GM23338 (cell line): ENCODE results near the gene MAST4. TPM values are rescaled to one million over a fixed set of nuclear protein-coding genes. Genes with fewer than 3 reads are reported as not detected.

Experiments
- ATAC-seq: fragments of 200-7000 bp; cut with Tn5 transposase; 3 replicates; pipeline ENCODE4 v1.9.1; 2020
- DNase-seq: peaks from one replicate; pipeline ENCODE4 v3.0.0-alpha.2; 2015; ENCODE audit warnings: low spot score
- H2AFZ ChIP-seq: fragments of 200-600 bp; sonication (generic); 2 replicates; pipeline ENCODE4 v1.8.0; 2016; ENCODE audit warnings: antibody characterized with exemption, mild to moderate bottlenecking, moderate library complexity
- H3F3A ChIP-seq: fragments of 200-600 bp; sonication (generic); replicated peaks from 2 replicates; pipeline ENCODE4 v1.8.0; 2017; ENCODE audit warnings: antibody characterized with exemption, mixed run types, low read depth
- H3K27ac ChIP-seq: fragments of 200-600 bp; sonication (generic); 2 replicates; pipeline ENCODE4 v1.6.1; 2016; ENCODE audit warnings: low read depth
- H3K27me3 ChIP-seq: fragments of 200-600 bp; sonication (generic); 2 replicates; pipeline ENCODE4 v1.8.0; 2016; ENCODE audit warnings: mild to moderate bottlenecking, mixed run types, moderate library complexity; ENCODE audit not compliant: insufficient read depth
- H3K36me3 ChIP-seq: fragments of 200-600 bp; sonication (generic); 2 replicates; pipeline ENCODE4 v1.8.0; 2016; ENCODE audit warnings: mild to moderate bottlenecking; ENCODE audit not compliant: insufficient read depth
- H3K4me1 ChIP-seq: fragments of 200-600 bp; sonication (generic); 2 replicates; pipeline ENCODE4 v1.8.0; 2016; ENCODE audit warnings: mild to moderate bottlenecking, moderate library complexity; ENCODE audit not compliant: insufficient read depth
- H3K4me2 ChIP-seq: fragments of 200-600 bp; sonication (generic); 2 replicates; pipeline ENCODE4 v1.7.1; 2017; ENCODE audit warnings: mixed run types
- H3K4me3 ChIP-seq: fragments of 200-600 bp; sonication (generic); 2 replicates; pipeline ENCODE4 v1.6.1; 2016; ENCODE audit warnings: mixed run types
- H3K79me2 ChIP-seq: fragments of 200-600 bp; sonication (generic); replicated peaks from 2 replicates; pipeline ENCODE4 v1.8.0; 2017; ENCODE audit warnings: mild to moderate bottlenecking; ENCODE audit not compliant: insufficient read depth
- H3K9me2 ChIP-seq: fragments of 200-600 bp; sonication (generic); 2 replicates; pipeline ENCODE4 v1.8.0; 2017; ENCODE audit not compliant: insufficient read depth
- H4K20me1 ChIP-seq: fragments of 200-600 bp; sonication (generic); replicated peaks from 2 replicates; pipeline ENCODE4 v1.8.0; 2017; ENCODE audit warnings: mild to moderate bottlenecking; ENCODE audit not compliant: insufficient read depth
- H3K27ac Mint-ChIP-seq: 2 replicates; pipeline ENCODE4 v1.8.0; 2020; ENCODE audit warnings: inconsistent platforms, mild to moderate bottlenecking, moderate library complexity, mixed read lengths
- H3K27me3 Mint-ChIP-seq: 3 replicates; pipeline ENCODE4 v1.8.0; 2022; ENCODE audit warnings: low read depth, mild to moderate bottlenecking, moderate library complexity, mixed read lengths, inconsistent platforms; ENCODE audit not compliant: insufficient read depth, poor library complexity
- H3K36me3 Mint-ChIP-seq: 3 replicates; pipeline ENCODE4 v1.8.0; 2021; ENCODE audit warnings: low read depth, mild to moderate bottlenecking, inconsistent platforms, moderate library complexity, mixed read lengths
- H3K4me1 Mint-ChIP-seq: 3 replicates; pipeline ENCODE4 v1.8.0; 2020; ENCODE audit warnings: mild to moderate bottlenecking, inconsistent platforms, mixed read lengths
- H3K4me3 Mint-ChIP-seq: 3 replicates; pipeline ENCODE4 v1.8.0; 2021; ENCODE audit warnings: moderate library complexity, mild to moderate bottlenecking, inconsistent platforms, mixed read lengths
- H3K9me3 Mint-ChIP-seq: 3 replicates; pipeline ENCODE4 v1.8.0; 2020; ENCODE audit warnings: moderate library complexity, mild to moderate bottlenecking, inconsistent platforms, mixed read lengths
- CREB1 ChIP-seq: fragments of 250-450 bp; sonication (Bioruptor Pico); IDR thresholded peaks from 2 replicates; pipeline ENCODE4 v1.5.0; 2020; ENCODE audit warnings: low read depth, mild to moderate bottlenecking, moderate library complexity
- EZH2 ChIP-seq: fragments of 200-600 bp; sonication (generic); IDR thresholded peaks from one replicate; pipeline ENCODE4 v1.8.0; 2017; ENCODE audit warnings: antibody characterized with exemption, mild to moderate bottlenecking, low read depth; ENCODE audit not compliant: unreplicated experiment
- EZH2phosphoT487 ChIP-seq: fragments of 200-600 bp; sonication (generic); IDR thresholded peaks from one replicate; pipeline ENCODE4 v1.8.1; 2018; ENCODE audit warnings: antibody characterized with exemption; ENCODE audit not compliant: unreplicated experiment
- JUNB ChIP-seq: IDR thresholded peaks from one replicate; pipeline ENCODE4 v1.6.1; 2016; ENCODE audit warnings: antibody characterized with exemption; ENCODE audit not compliant: unreplicated experiment
- NANOG ChIP-seq: IDR thresholded peaks from 2 replicates; pipeline ENCODE4 v1.6.1; 2016; ENCODE audit warnings: antibody characterized with exemption, borderline replicate concordance
- POLR2AphosphoS5 ChIP-seq: IDR thresholded peaks from 2 replicates; pipeline ENCODE4 v1.6.1; 2016; ENCODE audit warnings: antibody characterized with exemption, low read depth
- STAT1 ChIP-seq: IDR thresholded peaks from one replicate; pipeline ENCODE4 v1.6.1; 2016; ENCODE audit warnings: antibody characterized with exemption; ENCODE audit not compliant: unreplicated experiment
- ZNF114 ChIP-seq: fragments of 250-450 bp; sonication (Bioruptor Pico); IDR thresholded peaks from 2 replicates; pipeline ENCODE4 v1.5.0; 2020; ENCODE audit warnings: mild to moderate bottlenecking, moderate library complexity
- ZNF331 ChIP-seq: fragments of 250-450 bp; sonication (Bioruptor Pico); IDR thresholded peaks from 2 replicates; pipeline ENCODE4 v1.5.0; 2020; ENCODE audit warnings: low read depth, mild to moderate bottlenecking, moderate library complexity
- polyA plus RNA-seq: library from polyadenylated mRNA; unstranded; fragments of >200 nt; fragmentation: Nextera tagmentation; extraction: Ambion mirVana; gene quantifications from 2 replicates; pipeline ENCODE4 v1.2.1, GENCODE V29; 2016
- total RNA-seq: library from RNA; depleted of rRNA; stranded (reverse); fragments of >200 nt; shearing (Covaris generic); gene quantifications from 2 replicates; pipeline ENCODE4 v1.2.3, GENCODE V29; 2014
- TF ChIP-seq, protein P1 (sequence below): fragments of 250-450 bp; sonication (Bioruptor Pico); IDR thresholded peaks from 2 replicates; pipeline ENCODE4 v1.5.0; 2020; ENCODE audit warnings: mild to moderate bottlenecking, moderate library complexity
- TF ChIP-seq, protein P2 (sequence below): IDR thresholded peaks from 2 replicates; pipeline ENCODE4 v1.6.1; 2016; ENCODE audit warnings: antibody characterized with exemption
- TF ChIP-seq, protein P3 (sequence below), 2 experiments: fragments of 200-600 bp in 1 of 2; sonication (generic) in 1 of 2; conservative IDR thresholded peaks; 2 replicates each; pipeline versions ENCODE4 v1.5.1 to v1.6.1; 2016 to 2017; ENCODE audit warnings: antibody characterized with exemption in 2 of 2, low read depth in 2 of 2, mild to moderate bottlenecking in 2 of 2, moderate library complexity in 1 of 2
- TF ChIP-seq, protein P4 (sequence below): IDR thresholded peaks from one replicate; pipeline ENCODE4 v1.6.1; 2018; ENCODE audit warnings: antibody characterized with exemption; ENCODE audit not compliant: unreplicated experiment

MAST4 gene
- total and polyA plus RNA-seq, 2 experiments from 2014 or later = 3.6 to 8.5 TPM

DNA sequence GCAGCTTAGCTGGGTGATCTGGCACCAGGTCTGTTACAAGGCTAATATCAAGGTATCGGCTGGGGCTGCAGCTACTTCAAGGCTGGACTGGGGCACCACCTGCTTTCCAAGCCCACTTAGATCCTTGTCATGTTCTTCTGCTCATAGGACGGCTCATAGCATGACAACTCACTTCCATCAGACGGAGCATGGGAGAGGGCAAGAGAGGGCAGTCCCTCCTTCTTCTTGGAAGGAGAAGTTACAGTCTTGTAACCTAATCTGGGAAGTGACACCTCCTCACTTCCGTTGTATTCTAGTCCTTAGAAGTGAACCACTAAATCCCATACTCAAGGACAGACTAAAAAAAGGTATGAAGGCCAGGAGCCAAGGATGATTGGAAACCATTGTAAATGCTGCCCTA lies 258.2 kb downstream of the MAST4 start:
- DNase-seq = no peak
- H3K27me3 Mint-ChIP-seq = no peaks in the 10 kb centered on the region
- H3K9me2 ChIP-seq = no peaks in the 10 kb centered on the region
- TF ChIP-seq ZNF114 (CRISPR knock-in tag) (no peak), ZNF331 (CRISPR knock-in tag) (no peak), NANOG (no peak), EZH2phosphoT487 (no peak), JUNB (no peak), POLR2AphosphoS5 (no peak), STAT1 (no peak), CREB1 (no peak), EZH2 (no peak)
- TF ChIP-seq, protein P1, sequence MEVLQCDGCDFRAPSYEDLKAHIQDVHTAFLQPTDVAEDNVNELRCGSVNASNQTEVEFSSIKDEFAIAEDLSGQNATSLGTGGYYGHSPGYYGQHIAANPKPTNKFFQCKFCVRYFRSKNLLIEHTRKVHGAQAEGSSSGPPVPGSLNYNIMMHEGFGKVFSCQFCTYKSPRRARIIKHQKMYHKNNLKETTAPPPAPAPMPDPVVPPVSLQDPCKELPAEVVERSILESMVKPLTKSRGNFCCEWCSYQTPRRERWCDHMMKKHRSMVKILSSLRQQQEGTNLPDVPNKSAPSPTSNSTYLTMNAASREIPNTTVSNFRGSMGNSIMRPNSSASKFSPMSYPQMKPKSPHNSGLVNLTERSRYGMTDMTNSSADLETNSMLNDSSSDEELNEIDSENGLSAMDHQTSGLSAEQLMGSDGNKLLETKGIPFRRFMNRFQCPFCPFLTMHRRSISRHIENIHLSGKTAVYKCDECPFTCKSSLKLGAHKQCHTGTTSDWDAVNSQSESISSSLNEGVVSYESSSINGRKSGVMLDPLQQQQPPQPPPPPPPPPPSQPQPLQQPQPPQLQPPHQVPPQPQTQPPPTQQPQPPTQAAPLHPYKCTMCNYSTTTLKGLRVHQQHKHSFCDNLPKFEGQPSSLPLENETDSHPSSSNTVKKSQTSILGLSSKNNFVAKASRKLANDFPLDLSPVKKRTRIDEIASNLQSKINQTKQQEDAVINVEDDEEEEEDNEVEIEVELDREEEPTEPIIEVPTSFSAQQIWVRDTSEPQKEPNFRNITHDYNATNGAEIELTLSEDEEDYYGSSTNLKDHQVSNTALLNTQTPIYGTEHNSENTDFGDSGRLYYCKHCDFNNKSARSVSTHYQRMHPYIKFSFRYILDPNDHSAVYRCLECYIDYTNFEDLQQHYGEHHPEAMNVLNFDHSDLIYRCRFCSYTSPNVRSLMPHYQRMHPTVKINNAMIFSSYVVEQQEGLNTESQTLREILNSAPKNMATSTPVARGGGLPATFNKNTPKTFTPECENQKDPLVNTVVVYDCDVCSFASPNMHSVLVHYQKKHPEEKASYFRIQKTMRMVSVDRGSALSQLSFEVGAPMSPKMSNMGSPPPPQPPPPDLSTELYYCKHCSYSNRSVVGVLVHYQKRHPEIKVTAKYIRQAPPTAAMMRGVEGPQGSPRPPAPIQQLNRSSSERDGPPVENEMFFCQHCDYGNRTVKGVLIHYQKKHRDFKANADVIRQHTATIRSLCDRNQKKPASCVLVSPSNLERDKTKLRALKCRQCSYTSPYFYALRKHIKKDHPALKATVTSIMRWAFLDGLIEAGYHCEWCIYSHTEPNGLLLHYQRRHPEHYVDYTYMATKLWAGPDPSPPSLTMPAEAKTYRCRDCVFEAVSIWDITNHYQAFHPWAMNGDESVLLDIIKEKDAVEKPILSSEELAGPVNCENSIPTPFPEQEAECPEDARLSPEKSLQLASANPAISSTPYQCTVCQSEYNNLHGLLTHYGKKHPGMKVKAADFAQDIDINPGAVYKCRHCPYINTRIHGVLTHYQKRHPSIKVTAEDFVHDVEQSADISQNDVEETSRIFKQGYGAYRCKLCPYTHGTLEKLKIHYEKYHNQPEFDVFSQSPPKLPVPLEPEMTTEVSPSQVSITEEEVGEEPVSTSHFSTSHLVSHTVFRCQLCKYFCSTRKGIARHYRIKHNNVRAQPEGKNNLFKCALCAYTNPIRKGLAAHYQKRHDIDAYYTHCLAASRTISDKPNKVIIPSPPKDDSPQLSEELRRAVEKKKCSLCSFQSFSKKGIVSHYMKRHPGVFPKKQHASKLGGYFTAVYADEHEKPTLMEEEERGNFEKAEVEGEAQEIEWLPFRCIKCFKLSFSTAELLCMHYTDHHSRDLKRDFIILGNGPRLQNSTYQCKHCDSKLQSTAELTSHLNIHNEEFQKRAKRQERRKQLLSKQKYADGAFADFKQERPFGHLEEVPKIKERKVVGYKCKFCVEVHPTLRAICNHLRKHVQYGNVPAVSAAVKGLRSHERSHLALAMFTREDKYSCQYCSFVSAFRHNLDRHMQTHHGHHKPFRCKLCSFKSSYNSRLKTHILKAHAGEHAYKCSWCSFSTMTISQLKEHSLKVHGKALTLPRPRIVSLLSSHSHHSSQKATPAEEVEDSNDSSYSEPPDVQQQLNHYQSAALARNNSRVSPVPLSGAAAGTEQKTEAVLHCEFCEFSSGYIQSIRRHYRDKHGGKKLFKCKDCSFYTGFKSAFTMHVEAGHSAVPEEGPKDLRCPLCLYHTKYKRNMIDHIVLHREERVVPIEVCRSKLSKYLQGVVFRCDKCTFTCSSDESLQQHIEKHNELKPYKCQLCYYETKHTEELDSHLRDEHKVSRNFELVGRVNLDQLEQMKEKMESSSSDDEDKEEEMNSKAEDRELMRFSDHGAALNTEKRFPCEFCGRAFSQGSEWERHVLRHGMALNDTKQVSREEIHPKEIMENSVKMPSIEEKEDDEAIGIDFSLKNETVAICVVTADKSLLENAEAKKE (CRISPR knock-in tag) = no peak
- TF ChIP-seq, protein P2, sequence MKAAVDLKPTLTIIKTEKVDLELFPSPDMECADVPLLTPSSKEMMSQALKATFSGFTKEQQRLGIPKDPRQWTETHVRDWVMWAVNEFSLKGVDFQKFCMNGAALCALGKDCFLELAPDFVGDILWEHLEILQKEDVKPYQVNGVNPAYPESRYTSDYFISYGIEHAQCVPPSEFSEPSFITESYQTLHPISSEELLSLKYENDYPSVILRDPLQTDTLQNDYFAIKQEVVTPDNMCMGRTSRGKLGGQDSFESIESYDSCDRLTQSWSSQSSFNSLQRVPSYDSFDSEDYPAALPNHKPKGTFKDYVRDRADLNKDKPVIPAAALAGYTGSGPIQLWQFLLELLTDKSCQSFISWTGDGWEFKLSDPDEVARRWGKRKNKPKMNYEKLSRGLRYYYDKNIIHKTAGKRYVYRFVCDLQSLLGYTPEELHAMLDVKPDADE = no peak
- TF ChIP-seq, protein P3, sequence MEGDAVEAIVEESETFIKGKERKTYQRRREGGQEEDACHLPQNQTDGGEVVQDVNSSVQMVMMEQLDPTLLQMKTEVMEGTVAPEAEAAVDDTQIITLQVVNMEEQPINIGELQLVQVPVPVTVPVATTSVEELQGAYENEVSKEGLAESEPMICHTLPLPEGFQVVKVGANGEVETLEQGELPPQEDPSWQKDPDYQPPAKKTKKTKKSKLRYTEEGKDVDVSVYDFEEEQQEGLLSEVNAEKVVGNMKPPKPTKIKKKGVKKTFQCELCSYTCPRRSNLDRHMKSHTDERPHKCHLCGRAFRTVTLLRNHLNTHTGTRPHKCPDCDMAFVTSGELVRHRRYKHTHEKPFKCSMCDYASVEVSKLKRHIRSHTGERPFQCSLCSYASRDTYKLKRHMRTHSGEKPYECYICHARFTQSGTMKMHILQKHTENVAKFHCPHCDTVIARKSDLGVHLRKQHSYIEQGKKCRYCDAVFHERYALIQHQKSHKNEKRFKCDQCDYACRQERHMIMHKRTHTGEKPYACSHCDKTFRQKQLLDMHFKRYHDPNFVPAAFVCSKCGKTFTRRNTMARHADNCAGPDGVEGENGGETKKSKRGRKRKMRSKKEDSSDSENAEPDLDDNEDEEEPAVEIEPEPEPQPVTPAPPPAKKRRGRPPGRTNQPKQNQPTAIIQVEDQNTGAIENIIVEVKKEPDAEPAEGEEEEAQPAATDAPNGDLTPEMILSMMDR (conservative IDR thresholded peaks at IDR 0.05; ENCODE audit: low read depth in 2 of 2) = no peak
- TF ChIP-seq, protein P4, sequence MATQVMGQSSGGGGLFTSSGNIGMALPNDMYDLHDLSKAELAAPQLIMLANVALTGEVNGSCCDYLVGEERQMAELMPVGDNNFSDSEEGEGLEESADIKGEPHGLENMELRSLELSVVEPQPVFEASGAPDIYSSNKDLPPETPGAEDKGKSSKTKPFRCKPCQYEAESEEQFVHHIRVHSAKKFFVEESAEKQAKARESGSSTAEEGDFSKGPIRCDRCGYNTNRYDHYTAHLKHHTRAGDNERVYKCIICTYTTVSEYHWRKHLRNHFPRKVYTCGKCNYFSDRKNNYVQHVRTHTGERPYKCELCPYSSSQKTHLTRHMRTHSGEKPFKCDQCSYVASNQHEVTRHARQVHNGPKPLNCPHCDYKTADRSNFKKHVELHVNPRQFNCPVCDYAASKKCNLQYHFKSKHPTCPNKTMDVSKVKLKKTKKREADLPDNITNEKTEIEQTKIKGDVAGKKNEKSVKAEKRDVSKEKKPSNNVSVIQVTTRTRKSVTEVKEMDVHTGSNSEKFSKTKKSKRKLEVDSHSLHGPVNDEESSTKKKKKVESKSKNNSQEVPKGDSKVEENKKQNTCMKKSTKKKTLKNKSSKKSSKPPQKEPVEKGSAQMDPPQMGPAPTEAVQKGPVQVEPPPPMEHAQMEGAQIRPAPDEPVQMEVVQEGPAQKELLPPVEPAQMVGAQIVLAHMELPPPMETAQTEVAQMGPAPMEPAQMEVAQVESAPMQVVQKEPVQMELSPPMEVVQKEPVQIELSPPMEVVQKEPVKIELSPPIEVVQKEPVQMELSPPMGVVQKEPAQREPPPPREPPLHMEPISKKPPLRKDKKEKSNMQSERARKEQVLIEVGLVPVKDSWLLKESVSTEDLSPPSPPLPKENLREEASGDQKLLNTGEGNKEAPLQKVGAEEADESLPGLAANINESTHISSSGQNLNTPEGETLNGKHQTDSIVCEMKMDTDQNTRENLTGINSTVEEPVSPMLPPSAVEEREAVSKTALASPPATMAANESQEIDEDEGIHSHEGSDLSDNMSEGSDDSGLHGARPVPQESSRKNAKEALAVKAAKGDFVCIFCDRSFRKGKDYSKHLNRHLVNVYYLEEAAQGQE = no peak
- H3K27me3 ChIP-seq = no peaks in the 10 kb centered on the region
- no peak overlapping the region for H2AFZ ChIP-seq
- no peaks in the 10 kb centered on the region for H4K20me1 ChIP-seq
- H3K4me3 Mint-ChIP-seq = no peak overlapping the region
- H3F3A ChIP-seq = no peaks in the 10 kb centered on the region
- H3K4me1 Mint-ChIP-seq = peaks cover 17% of the 10 kb centered on the region; the same call in 2 of the 3 replicates
- no peak overlapping the region for H3K27ac Mint-ChIP-seq
- no peak for ATAC-seq
- H3K36me3 Mint-ChIP-seq = no peaks in the 10 kb centered on the region
- no peak overlapping the region for H3K4me3 ChIP-seq
- H3K27ac ChIP-seq = no peak overlapping the region
- no peaks in the 10 kb centered on the region for H3K36me3 ChIP-seq
- no peak overlapping the region for H3K4me2 ChIP-seq
- no peaks in the 10 kb centered on the region for H3K9me3 Mint-ChIP-seq
- no peaks in the 10 kb centered on the region for H3K4me1 ChIP-seq
- H3K79me2 ChIP-seq = no peaks in the 10 kb centered on the region
